Karpas-422 (cell line): ENCODE data around the gene COL5A1. TPM values are rescaled to one million over a fixed set of nuclear protein-coding genes. Genes with fewer than 3 reads are reported as not detected.

Experiments
- small RNA-seq: library from RNA; depleted of rRNA; stranded (forward); fragments of <200 nt; gene quantifications from one replicate; pipeline ENCODE3, GENCODE V24; 2014
- total RNA-seq: library from RNA; depleted of rRNA; stranded (reverse); fragments of >200 nt; shearing (Covaris generic); gene quantifications from 2 replicates; pipeline ENCODE4 v1.2.3, GENCODE V29; 2014; ENCODE audit warnings: low replicate concordance; rRNA removed

COL5A1 gene
- total RNA-seq, 1 experiment from 2014 or later: not detected

Small RNA genes within 50 kb of the gene (small RNA-seq; reads per million reads assigned to genes)
- not detected for gene AL603650.1
- not detected for gene MIR3689A
- gene MIR3689B: not detected
- gene MIR3689C: not detected
- not detected for gene MIR3689D1
- gene MIR3689D2: not detected
- gene MIR3689E: not detected
- gene MIR3689F: not detected

Other genes starting within 250 kb of the COL5A1 start
- gene FCN2, start 239.0 kb downstream of the COL5A1 start, total RNA-seq: not detected in 2 replicates